HG03045 (cell line): ENCODE measurements around the gene NR3C2.

Experiments
- ATAC-seq: cut with Tn5 transposase; IDR thresholded peaks from one replicate; pipeline ENCODE4 v1.9.1; 2021; ENCODE audit warnings: mild to moderate bottlenecking, moderate library complexity; ENCODE audit not compliant: unreplicated experiment

Gene NR3C2

DNA sequence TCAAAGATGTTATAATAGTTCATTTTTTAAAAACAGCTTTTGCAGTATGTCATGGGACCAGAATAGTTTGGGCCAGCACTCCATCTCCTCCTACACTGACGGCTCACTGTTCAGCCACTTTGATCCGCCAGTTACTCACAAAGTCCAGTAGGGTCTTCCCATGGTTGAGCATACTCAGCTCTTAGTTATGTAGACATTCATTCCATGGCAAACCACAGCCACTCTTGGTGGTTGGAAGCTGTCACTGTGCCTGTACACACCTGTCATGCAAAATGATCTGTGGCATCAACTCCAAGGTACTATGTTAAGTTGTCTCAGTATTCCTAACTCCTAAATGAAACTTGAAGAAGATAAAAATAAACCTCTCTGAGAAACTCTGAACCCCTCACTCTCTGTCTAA is 127.2 kb downstream of the NR3C2 start:
- no peak for ATAC-seq

DNA sequence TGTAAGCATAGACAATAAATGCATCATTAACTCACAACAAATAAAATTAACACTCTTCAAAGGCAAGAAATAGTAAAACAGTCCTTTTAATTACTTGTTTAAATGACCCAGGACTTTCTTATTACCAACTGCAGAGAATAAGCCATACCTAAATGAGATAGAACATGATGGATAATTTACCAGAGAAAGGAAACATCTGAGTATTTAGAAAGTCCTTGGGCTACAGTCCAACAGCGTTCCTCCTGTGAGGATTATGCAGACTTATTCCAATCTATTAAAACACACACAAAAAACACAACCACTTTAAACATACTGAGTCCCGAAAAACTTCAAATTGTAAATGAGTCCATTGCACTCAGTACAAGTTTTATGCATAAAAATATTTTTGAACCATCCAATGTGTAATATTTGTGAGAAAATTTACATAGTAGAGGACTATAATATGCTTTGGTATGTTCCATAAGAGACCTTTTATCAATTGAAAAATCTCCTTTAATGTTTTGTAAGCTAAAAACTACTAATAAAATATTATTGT is 129.2 kb downstream of the NR3C2 start:
- no peak for ATAC-seq

DNA sequence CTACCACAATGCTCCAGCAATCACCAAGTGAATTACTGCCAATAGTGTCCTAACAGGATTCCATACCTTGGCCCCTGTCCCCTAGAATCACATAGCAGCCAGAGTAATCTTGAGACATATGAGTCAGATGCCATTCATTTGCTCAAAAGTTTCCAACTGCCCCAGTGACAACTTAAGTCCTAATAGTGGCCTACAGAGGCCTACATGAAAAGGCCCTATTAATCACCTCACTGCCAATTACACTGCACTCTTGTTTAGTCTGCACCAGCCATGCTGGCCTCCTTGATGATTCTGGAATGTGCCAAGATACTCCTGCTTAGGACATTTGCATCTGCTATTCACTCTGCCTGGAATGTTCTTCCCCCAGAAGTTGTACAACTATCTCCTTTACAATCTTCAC is 130.7 kb downstream of the NR3C2 start:
- no peak for ATAC-seq

DNA sequence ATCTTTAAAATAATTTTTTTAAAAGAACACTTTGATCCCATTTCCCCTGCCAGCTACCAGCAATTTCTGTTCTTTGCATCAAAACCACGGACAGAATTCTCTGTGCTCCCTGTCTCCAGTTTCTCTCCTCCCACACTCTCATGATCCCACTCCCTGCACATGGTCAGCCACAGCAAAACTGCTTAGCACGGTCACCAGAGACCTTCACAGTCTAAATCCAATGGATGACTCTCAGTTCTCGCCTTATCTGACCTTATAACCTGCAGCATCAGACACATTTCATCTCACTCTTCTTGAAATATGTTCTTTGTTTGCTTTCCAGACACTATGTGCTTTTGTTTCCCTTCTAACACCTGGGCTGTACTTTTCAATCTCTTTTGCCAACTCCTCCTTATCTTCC is 131.5 kb downstream of the NR3C2 start:
- ATAC-seq = no peak

DNA sequence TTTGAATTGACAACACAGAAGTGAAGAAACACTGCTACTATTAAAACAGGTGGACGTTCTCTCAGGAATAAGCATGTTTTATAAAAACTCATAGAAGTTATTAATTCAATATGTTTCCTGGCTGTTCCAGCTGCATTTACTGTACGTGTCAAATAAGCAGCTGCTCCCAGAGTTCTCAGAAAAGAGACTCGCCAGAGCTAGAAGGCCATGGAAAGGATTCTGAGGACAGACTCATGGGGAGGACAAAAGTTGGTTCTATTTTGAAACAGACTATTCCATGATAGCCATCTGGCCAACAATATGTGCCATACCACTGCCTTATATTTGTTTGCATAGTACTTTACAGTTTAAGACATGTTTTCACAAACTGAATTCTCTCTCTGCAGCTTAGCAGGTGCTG is 136.5 kb downstream of the NR3C2 start:
- ATAC-seq = no peak

- ATAC-seq = no peak
These were observed 139.8 kb downstream of the NR3C2 start for GRCh38 chr4:148302416-148302815.

DNA sequence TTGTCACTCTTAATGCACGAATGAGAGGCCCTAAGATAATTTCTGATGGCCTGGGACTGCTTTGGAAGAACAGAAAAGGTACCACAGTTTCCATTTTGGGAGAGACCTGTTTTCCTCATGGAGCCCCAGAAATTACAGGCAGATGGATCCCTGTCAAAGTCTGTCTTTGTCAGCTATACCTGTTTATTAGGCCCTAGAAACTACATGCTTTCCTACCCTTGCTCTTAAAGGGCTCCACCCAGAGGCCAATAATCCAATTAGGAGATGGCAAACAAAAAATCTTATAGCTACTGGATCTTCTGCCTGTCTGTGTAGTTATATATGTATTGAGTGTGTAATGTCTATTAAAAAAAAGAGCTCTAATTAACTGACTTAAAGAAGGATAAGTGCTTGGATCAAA is 141.3 kb downstream of the NR3C2 start:
- ATAC-seq = no peak

DNA sequence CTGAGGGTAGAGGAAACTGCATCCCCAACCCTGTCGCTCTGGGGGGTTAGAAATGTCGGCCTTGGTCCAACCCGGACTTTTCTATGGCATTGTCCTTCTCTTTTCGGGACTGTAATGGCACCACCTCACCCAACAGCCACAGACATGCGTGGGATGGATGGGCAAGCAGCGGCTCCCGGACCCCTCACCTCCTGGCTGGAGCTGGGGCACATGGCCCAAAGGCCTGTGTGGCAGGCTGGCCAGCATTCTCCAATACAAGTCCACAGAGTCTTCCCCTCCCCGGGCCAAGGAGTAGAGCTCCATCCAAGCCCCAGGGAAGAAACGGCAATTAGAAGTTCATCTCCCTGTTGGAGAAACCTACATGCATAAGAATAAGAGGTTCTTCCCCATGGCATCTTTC is 142.9 kb downstream of the NR3C2 start:
- ATAC-seq = no peak

DNA sequence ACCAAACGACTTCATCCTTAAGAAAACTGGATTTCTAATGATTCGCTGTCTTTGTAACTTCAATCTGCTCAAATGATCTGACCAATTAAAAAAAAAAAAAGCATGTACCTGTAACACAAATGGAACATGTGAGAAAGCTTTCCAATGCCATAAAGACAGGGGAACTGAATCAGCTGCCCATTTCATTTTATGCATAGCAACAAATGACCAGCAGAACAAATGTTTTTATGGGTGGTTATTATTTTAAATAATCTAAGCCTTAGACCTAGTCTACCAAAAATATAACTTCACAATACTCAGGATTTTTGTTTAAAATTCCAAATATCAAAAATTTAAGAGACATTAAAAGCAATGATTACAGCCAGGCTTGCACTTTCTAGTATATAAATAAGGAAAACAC is 145.7 kb downstream of the NR3C2 start:
- no peak for ATAC-seq

GRCh38 chr4:148295642-148296041 is 146.6 kb downstream of the NR3C2 start:
- ATAC-seq = no peak

GRCh38 chr4:148293571-148293970 is 148.6 kb downstream of the NR3C2 start:
- ATAC-seq = no peak

- ATAC-seq = no peak
These were observed 149.5 kb downstream of the NR3C2 start for GRCh38 chr4:148292686-148293085.

- no peak for ATAC-seq
These were observed 152.5 kb downstream of the NR3C2 start for GRCh38 chr4:148289740-148290139.

GRCh38 chr4:148288448-148288847 is 153.8 kb downstream of the NR3C2 start:
- ATAC-seq = no peak

- no peak for ATAC-seq
These were observed 155.1 kb downstream of the NR3C2 start for GRCh38 chr4:148287111-148287510.

- no peak for ATAC-seq
These were observed 156.2 kb downstream of the NR3C2 start for GRCh38 chr4:148286012-148286411.

- no peak for ATAC-seq
These were observed 158.5 kb downstream of the NR3C2 start for GRCh38 chr4:148283665-148284064.

DNA sequence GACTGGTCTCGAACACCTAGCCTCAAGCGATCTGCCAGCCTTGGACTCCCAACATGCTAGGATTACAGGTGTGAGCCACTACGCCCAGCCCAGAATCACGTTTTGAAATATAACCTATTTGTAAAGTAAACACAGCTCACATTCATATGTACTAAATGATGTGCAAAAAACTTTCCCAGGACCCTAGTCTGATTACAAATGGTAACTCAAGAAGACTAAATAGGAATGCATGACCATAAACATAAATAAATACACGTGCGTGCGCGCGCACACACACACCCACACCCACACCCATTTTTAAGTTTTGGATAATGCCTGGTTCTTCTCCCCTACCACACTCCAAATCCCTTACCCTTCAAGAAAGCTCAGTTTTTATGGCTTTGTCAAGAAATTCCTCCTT is 163.9 kb downstream of the NR3C2 start:
- ATAC-seq = no peak

DNA sequence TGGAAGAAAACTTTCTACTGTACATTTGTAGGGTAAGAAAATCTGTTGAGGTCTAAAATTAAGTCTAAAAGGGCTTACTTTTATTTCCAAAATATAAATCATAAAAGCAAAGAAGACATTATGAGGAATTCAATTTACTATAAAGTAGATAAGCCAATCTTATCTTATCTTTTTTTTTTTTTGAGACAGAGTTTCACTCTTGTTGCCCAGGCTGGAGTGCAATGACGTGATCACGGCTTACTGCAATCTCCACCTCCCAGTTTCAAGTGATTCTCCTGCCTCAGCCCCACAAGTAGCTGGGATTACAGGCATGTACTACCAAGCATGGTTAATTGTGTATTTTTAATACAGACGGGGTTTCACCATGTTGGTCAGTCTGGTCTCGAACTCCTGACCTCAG is 166.9 kb downstream of the NR3C2 start:
- no peak for ATAC-seq

DNA sequence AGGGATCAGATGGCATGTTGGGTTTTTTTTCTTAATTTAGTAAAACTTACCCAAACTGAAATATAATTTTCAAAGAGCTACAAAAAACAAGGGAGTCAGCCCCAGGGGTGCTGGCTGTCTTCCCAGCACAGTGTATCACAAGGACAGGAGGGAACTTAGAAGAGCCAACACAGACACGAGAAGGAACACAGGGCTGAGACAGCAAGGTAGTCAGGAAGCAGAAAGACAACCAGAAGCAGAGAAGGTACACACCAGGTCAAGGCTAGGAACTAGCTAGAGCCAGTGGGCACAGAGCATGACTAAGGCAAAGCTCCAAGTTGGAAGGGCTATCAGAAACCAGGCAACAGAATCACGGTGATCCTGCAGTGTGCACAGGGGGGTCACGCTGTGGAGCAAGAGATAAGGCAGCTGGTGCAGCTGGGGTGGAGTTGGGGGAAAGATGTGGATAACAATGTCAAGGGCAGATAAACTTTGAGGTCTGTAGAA is 168.7 kb downstream of the NR3C2 start:
- ATAC-seq = no peak

- ATAC-seq = no peak
These were observed 171.0 kb downstream of the NR3C2 start for GRCh38 chr4:148271166-148271565.

- no peak for ATAC-seq
These were observed 171.6 kb downstream of the NR3C2 start for GRCh38 chr4:148270630-148271029.

- ATAC-seq = no peak
These were observed 173.4 kb downstream of the NR3C2 start for GRCh38 chr4:148268835-148269234.

GRCh38 chr4:148266921-148267320 is 175.3 kb downstream of the NR3C2 start:
- ATAC-seq = no peak
